ENCODE data around the gene PLPP1. TPM values are rescaled to one million over a fixed set of nuclear protein-coding genes. Genes with fewer than 3 reads are reported as not detected.

PLPP1 gene
- total and polyA plus RNA-seq, 2 experiments from 2014 or later: 39.1 to 97.1 TPM

- DNase-seq (ENCODE audit: low spot score) (no peak), ATAC-seq (no peak)
- TF ChIP-seq ETS1 (IDR thresholded peaks at IDR 0.05) (no peak), ZNF462 (CRISPR knock-in tag; IDR thresholded peaks at IDR 0.05) (no peak), ZNF114 (CRISPR knock-in tag; IDR thresholded peaks at IDR 0.05) (no peak), EZH2 (IDR thresholded peaks at IDR 0.05; ENCODE audit: low read depth, unreplicated experiment) (no peak), NANOG (IDR thresholded peaks at IDR 0.05; ENCODE audit: borderline replicate concordance) (no peak), STAT1 (IDR thresholded peaks at IDR 0.05; ENCODE audit: unreplicated experiment) (no peak), POLR2AphosphoS5 (IDR thresholded peaks at IDR 0.05; ENCODE audit: low read depth) (no peak), EZH2phosphoT487 (IDR thresholded peaks at IDR 0.05; ENCODE audit: unreplicated experiment) (no peak), ZNF331 (CRISPR knock-in tag; IDR thresholded peaks at IDR 0.05; ENCODE audit: low read depth) (no peak), REST (IDR thresholded peaks at IDR 0.05; ENCODE audit: unreplicated experiment) (no peak), CTCF (conservative IDR thresholded peaks at IDR 0.05; ENCODE audit: low read depth in 2 of 2) (no peak), CREB1 (CRISPR knock-in tag; IDR thresholded peaks at IDR 0.05; ENCODE audit: low read depth) (no peak), JUNB (IDR thresholded peaks at IDR 0.05; ENCODE audit: unreplicated experiment) (no peak)
- Histone ChIP-seq H3K4me3 (no peak overlapping the region), H4K20me1 (replicated peaks; ENCODE audit: insufficient read depth) (peaks cover 4% of the 10 kb centered on the region; the same call in 1 of the 2 replicates), H3F3A (replicated peaks; ENCODE audit: low read depth) (0 out of 2 replicates have a peak, but pooled peaks cover 7% of the 10 kb centered on the region), H3K9me2 (ENCODE audit: insufficient read depth) (no peaks in the 10 kb centered on the region), H3K27me3 (ENCODE audit: insufficient read depth) (no peaks in the 10 kb centered on the region), H2AFZ (0 out of 2 replicates have a peak overlapping the region, but pooled peaks have one; percentile 3), H3K4me1 (ENCODE audit: insufficient read depth) (peaks cover 56% of the 10 kb centered on the region), H3K4me2 (peak overlapping the region; percentile 35), H3K79me2 (replicated peaks; ENCODE audit: insufficient read depth) (peaks cover 5% of the 10 kb centered on the region), H3K36me3 (ENCODE audit: insufficient read depth) (no peaks in the 10 kb centered on the region), H3K27ac (ENCODE audit: low read depth) (peak overlapping the region; percentile 57)
- Mint-ChIP-seq H3K27me3 (ENCODE audit: insufficient read depth, low read depth, poor library complexity) (peaks cover 10% of the 10 kb centered on the region), H3K4me1 (peaks cover 34% of the 10 kb centered on the region), H3K36me3 (ENCODE audit: low read depth) (no peaks in the 10 kb centered on the region; the same call in 2 of the 3 replicates), H3K9me3 (no peaks in the 10 kb centered on the region), H3K27ac (no peak overlapping the region), H3K4me3 (no peak overlapping the region)
Measured at GRCh38 chr5:55538661-55539060, 3.9 kb upstream of the PLPP1 start.
